BLaER1 (cell line): Measurements from ENCODE around the gene MROH2A.
"Not testable (repeated sequence)": the region's sequence is repeated elsewhere in the genome, so short reads cannot be mapped to it uniquely, and the experiment has no call there.

Experiments used
- H3K27ac ChIP-seq: shearing (Covaris generic); formaldehyde crosslinking; 2 replicates; pipeline ENCODE4 v1.8.1; 2022
- H3K27me3 ChIP-seq: shearing (Covaris generic); formaldehyde crosslinking; 2 replicates; pipeline ENCODE4 v1.8.1; 2022
- H3K36me3 ChIP-seq: shearing (Covaris generic); formaldehyde crosslinking; 2 replicates; pipeline ENCODE4 v1.8.1; 2022
- H3K4me1 ChIP-seq: shearing (Covaris generic); formaldehyde crosslinking; 2 replicates; pipeline ENCODE4 v1.8.1; 2022
- H3K4me2 ChIP-seq: shearing (Covaris generic); formaldehyde crosslinking; 2 replicates; pipeline ENCODE4 v1.8.1; 2022
- H3K4me3 ChIP-seq: shearing (Covaris generic); formaldehyde crosslinking; 2 replicates; pipeline ENCODE4 v1.8.1; 2022
- H3K9ac ChIP-seq: shearing (Covaris generic); formaldehyde crosslinking; 2 replicates; pipeline ENCODE4 v1.8.1; 2022
- H3K9me3 ChIP-seq: shearing (Covaris generic); formaldehyde crosslinking; 2 replicates; pipeline ENCODE4 v1.8.1; 2022
- H4K20me1 ChIP-seq: shearing (Covaris generic); formaldehyde crosslinking; 2 replicates; pipeline ENCODE4 v1.8.1; 2022
- Cebpa-rat ChIP-seq: shearing (Covaris generic); IDR thresholded peaks from 2 replicates; pipeline ENCODE4 v1.8.1; 2022

Gene MROH2A

GRCh38 chr2:233778030-233778429 lies at the start of gene MROH2A:
MROH2A (plus strand) TSS chr2:233778330; CDS start chr2:233779359, 1,029 bp downstream.
- Histone ChIP-seq H4K20me1 (no peaks in the 10 kb centered on the region), H3K4me1 (no peaks in the 10 kb centered on the region), H3K9ac (no peak within 1 kb of the TSS), H3K27me3 (no peaks in the 10 kb centered on the region), H3K9me3 (peaks cover 33% of the 10 kb centered on the region), H3K36me3 (no peaks in the 10 kb centered on the region), H3K4me2 (no peak within 1 kb of the TSS), H3K27ac (no peak within 1 kb of the TSS), H3K4me3 (no peak within 1 kb of the TSS)
- no peak for TF ChIP-seq Cebpa-rat

GRCh38 chr2:233728723-233729301 lies 49.3 kb upstream of the MROH2A start, which contains the start of gene UGT1A3:
UGT1A3 (plus strand) TSS chr2:233729042; CDS start chr2:233729127, 85 bp downstream.
- Histone ChIP-seq H3K4me3 (no peak within 1 kb of the TSS), H3K27ac (no peak within 1 kb of the TSS)

GRCh38 chr2:233736868-233737653 lies 41.1 kb upstream of the MROH2A start:
- not testable (repeated sequence) for H3K27ac ChIP-seq, H3K4me2 ChIP-seq, H3K4me3 ChIP-seq, H4K20me1 ChIP-seq, H3K9me3 ChIP-seq, H3K36me3 ChIP-seq, H3K9ac ChIP-seq, H3K27me3 ChIP-seq, H3K4me1 ChIP-seq

More at GRCh38 chr2:233728723-233729301, 49.3 kb upstream of the MROH2A start, which contains the start of gene UGT1A3:
- no peak for TF ChIP-seq Cebpa-rat
- Histone ChIP-seq H3K4me1 (no peaks in the 10 kb centered on the region), H3K9me3 (no peaks in the 10 kb centered on the region), H4K20me1 (no peaks in the 10 kb centered on the region), H3K36me3 (no peaks in the 10 kb centered on the region), H3K9ac (no peak within 1 kb of the TSS), H3K27me3 (no peaks in the 10 kb centered on the region), H3K4me2 (no peak within 1 kb of the TSS)

- Histone ChIP-seq H3K27me3 (no peaks in the 10 kb centered on the region), H3K4me1 (no peaks in the 10 kb centered on the region), H3K36me3 (no peaks in the 10 kb centered on the region), H3K9me3 (0 out of 2 replicates have a peak, but pooled peaks cover 4% of the 10 kb centered on the region), H3K27ac (no peak overlapping the region), H3K9ac (no peak overlapping the region), H4K20me1 (no peaks in the 10 kb centered on the region), H3K4me2 (no peak overlapping the region), H3K4me3 (no peak overlapping the region)
- TF ChIP-seq Cebpa-rat: no peak
These were observed 37.3 kb upstream of the MROH2A start for GRCh38 chr2:233740870-233741269.

- Histone ChIP-seq H3K9me3 (0 out of 2 replicates have a peak, but pooled peaks cover 3% of the 10 kb centered on the region), H3K9ac (no peak overlapping the region), H3K4me1 (no peaks in the 10 kb centered on the region), H4K20me1 (no peaks in the 10 kb centered on the region), H3K27me3 (no peaks in the 10 kb centered on the region), H3K4me3 (no peak overlapping the region), H3K4me2 (no peak overlapping the region), H3K27ac (no peak overlapping the region), H3K36me3 (no peaks in the 10 kb centered on the region)
- no peak for TF ChIP-seq Cebpa-rat
These were observed 34.5 kb upstream of the MROH2A start for GRCh38 chr2:233743464-233744259.

GRCh38 chr2:233745073-233745755 lies 32.9 kb upstream of the MROH2A start:
- no peaks in the 10 kb centered on the region for H3K27me3 ChIP-seq
- peaks cover 10% of the 10 kb centered on the region for H3K9me3 ChIP-seq
- no peak overlapping the region for H3K27ac ChIP-seq
- no peaks in the 10 kb centered on the region for H3K4me1 ChIP-seq
- no peaks in the 10 kb centered on the region for H4K20me1 ChIP-seq
- no peak for TF ChIP-seq Cebpa-rat
- no peaks in the 10 kb centered on the region for H3K36me3 ChIP-seq
- no peak overlapping the region for H3K4me3 ChIP-seq
- no peak overlapping the region for H3K9ac ChIP-seq
- H3K4me2 ChIP-seq: no peak overlapping the region

- not testable (repeated sequence) for H3K27me3 ChIP-seq, H4K20me1 ChIP-seq, H3K9ac ChIP-seq, H3K27ac ChIP-seq, H3K36me3 ChIP-seq, H3K4me1 ChIP-seq, H3K4me2 ChIP-seq, H3K4me3 ChIP-seq
- peaks cover 16% of the 10 kb centered on the region for H3K9me3 ChIP-seq
These were observed 32.3 kb upstream of the MROH2A start for GRCh38 chr2:233745838-233746237.

GRCh38 chr2:233746475-233747282 lies 31.5 kb upstream of the MROH2A start:
- H3K9ac ChIP-seq: no peak overlapping the region
- H3K9me3 ChIP-seq: peaks cover 25% of the 10 kb centered on the region
- no peaks in the 10 kb centered on the region for H3K36me3 ChIP-seq
- no peaks in the 10 kb centered on the region for H3K27me3 ChIP-seq
- no peak overlapping the region for H3K4me2 ChIP-seq
- H3K27ac ChIP-seq: no peak overlapping the region
- no peaks in the 10 kb centered on the region for H3K4me1 ChIP-seq
- H4K20me1 ChIP-seq: no peaks in the 10 kb centered on the region
- TF ChIP-seq Cebpa-rat: no peak
- H3K4me3 ChIP-seq: no peak overlapping the region

GRCh38 chr2:233747283-233747544 lies 30.9 kb upstream of the MROH2A start:
- Histone ChIP-seq H3K4me1 (no peaks in the 10 kb centered on the region), H3K4me3 (no peak overlapping the region), H3K36me3 (no peaks in the 10 kb centered on the region), H3K4me2 (no peak overlapping the region), H4K20me1 (no peaks in the 10 kb centered on the region), H3K27me3 (no peaks in the 10 kb centered on the region), H3K9me3 (peaks cover 30% of the 10 kb centered on the region), H3K27ac (no peak overlapping the region), H3K9ac (no peak overlapping the region)
- TF ChIP-seq Cebpa-rat: no peak

GRCh38 chr2:233750689-233751088 lies 27.4 kb upstream of the MROH2A start:
- H3K9me3 ChIP-seq: peaks cover 44% of the 10 kb centered on the region
- not testable (repeated sequence) for H4K20me1 ChIP-seq, H3K27me3 ChIP-seq, H3K4me3 ChIP-seq, H3K27ac ChIP-seq, H3K9ac ChIP-seq, H3K36me3 ChIP-seq, H3K4me2 ChIP-seq, H3K4me1 ChIP-seq

- not testable (repeated sequence) for H3K4me3 ChIP-seq, H3K4me1 ChIP-seq, H3K27ac ChIP-seq, H3K27me3 ChIP-seq, H3K4me2 ChIP-seq, H4K20me1 ChIP-seq, H3K9ac ChIP-seq, H3K36me3 ChIP-seq
- peaks cover 44% of the 10 kb centered on the region for H3K9me3 ChIP-seq
These were observed 26.7 kb upstream of the MROH2A start for GRCh38 chr2:233751212-233752009.
